ENCODE results near the gene P4HA2.

DNA sequence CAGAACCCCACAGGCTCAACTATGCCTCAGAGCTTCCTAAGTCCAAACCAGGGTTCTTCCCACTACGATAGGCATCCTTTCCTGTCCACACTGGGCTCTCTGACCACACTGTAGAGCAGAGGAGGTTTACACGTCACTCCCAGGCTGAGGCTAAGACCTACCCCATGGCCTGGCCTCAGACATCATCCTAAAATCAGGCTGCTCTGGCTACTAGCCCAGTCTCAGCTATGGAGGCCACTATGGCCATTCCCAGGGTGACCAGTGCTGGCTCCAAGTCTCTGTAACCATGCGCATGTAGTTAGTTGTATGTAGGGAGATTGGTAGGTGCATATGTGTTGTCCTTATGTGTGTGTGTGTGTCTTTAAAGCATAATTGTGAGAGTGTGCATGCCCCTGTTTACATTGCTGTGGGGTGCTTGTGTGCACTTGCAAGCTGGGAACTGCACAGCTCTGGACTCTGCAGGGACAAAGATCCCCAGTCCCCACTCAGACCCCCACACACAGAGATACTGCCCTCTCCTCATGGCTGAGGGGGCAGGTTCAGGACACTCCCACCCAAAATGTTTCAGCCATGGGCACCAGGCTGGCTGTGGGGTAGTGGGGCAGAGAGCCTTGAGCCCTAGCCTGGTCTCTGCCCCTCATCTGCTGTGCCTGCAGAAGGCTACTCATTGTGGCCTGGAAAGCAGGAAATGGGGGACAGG, 42.1 kb upstream of the P4HA2 start:
- TF ChIP-seq, protein P1, sequence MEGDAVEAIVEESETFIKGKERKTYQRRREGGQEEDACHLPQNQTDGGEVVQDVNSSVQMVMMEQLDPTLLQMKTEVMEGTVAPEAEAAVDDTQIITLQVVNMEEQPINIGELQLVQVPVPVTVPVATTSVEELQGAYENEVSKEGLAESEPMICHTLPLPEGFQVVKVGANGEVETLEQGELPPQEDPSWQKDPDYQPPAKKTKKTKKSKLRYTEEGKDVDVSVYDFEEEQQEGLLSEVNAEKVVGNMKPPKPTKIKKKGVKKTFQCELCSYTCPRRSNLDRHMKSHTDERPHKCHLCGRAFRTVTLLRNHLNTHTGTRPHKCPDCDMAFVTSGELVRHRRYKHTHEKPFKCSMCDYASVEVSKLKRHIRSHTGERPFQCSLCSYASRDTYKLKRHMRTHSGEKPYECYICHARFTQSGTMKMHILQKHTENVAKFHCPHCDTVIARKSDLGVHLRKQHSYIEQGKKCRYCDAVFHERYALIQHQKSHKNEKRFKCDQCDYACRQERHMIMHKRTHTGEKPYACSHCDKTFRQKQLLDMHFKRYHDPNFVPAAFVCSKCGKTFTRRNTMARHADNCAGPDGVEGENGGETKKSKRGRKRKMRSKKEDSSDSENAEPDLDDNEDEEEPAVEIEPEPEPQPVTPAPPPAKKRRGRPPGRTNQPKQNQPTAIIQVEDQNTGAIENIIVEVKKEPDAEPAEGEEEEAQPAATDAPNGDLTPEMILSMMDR (conservative IDR thresholded peaks at IDR 0.05; ENCODE audit: low read length), result no peak
- TF ChIP-seq EZH2phosphoT487 (IDR thresholded peaks at IDR 0.05; ENCODE audit: borderline replicate concordance), result no peak
